ENCODE data around the gene ZFP36L2.
"Not testable (repeated sequence)": the region's sequence is repeated elsewhere in the genome, so short reads cannot be mapped to it uniquely, and the experiment has no call there.

ZFP36L2 gene

GRCh38 chr2:43206602-43207001 lies 19.8 kb downstream of the ZFP36L2 start:
- DNase-seq, result no peak

GRCh38 chr2:43203373-43203772 lies 23.0 kb downstream of the ZFP36L2 start:
- no peak for DNase-seq

- DNase-seq, result no peak
These were observed 24.1 kb downstream of the ZFP36L2 start for GRCh38 chr2:43202289-43202688.

GRCh38 chr2:43201497-43201896 lies 24.9 kb downstream of the ZFP36L2 start:
- no peak for DNase-seq

- DNase-seq, result no peak
These were observed 25.4 kb downstream of the ZFP36L2 start for GRCh38 chr2:43201016-43201415.

- no peak for DNase-seq
These were observed 26.6 kb downstream of the ZFP36L2 start for GRCh38 chr2:43199492-43200488.

GRCh38 chr2:43198263-43198662 lies 28.1 kb downstream of the ZFP36L2 start:
- DNase-seq, result no peak

GRCh38 chr2:43197588-43197896 lies 28.9 kb downstream of the ZFP36L2 start:
- no peak for DNase-seq

- DNase-seq, result no peak
These were observed 29.4 kb downstream of the ZFP36L2 start for GRCh38 chr2:43196768-43197587.

- no peak for DNase-seq
These were observed 32.1 kb downstream of the ZFP36L2 start for GRCh38 chr2:43194121-43194869.

- no peak for DNase-seq
These were observed 32.7 kb downstream of the ZFP36L2 start for GRCh38 chr2:43193652-43194120.

- no peak for DNase-seq
These were observed 33.4 kb downstream of the ZFP36L2 start for GRCh38 chr2:43192744-43193651.

- no peak for DNase-seq
These were observed 34.4 kb downstream of the ZFP36L2 start for GRCh38 chr2:43191947-43192516.

GRCh38 chr2:43190311-43191052 lies 35.9 kb downstream of the ZFP36L2 start:
- no peak for DNase-seq

GRCh38 chr2:43189861-43190260 lies 36.5 kb downstream of the ZFP36L2 start:
- DNase-seq, result not testable (repeated sequence)

GRCh38 chr2:43188561-43189386 lies 37.6 kb downstream of the ZFP36L2 start:
- no peak for DNase-seq

- no peak for DNase-seq
These were observed 39.6 kb downstream of the ZFP36L2 start for GRCh38 chr2:43186679-43187374.

GRCh38 chr2:43186321-43186678 lies 40.1 kb downstream of the ZFP36L2 start:
- no peak for DNase-seq

- DNase-seq, result no peak
These were observed 41.3 kb downstream of the ZFP36L2 start for GRCh38 chr2:43185146-43185545.
